Fibroblast of lung (primary cell): Measurements from ENCODE around the gene ASH1L.

ENCODE experiments used
- CTCF ChIP-seq, 2 donors: IDR thresholded peaks in 1 of 2; conservative IDR thresholded peaks in 1 of 2; 1 replicate in 1 of 2; 2 replicates in 1 of 2; pipeline ENCODE4 v1.5.1; 2011 to 2012; ENCODE audit warnings: low read length in 2 of 2, control low read depth in 1 of 2, inconsistent platforms in 1 of 2, low read depth in 1 of 2, mild to moderate bottlenecking in 1 of 2
- EZH2 ChIP-seq: IDR thresholded peaks from 2 replicates; pipeline ENCODE4 v1.5.1; 2012; ENCODE audit warnings: low read length, control low read depth, mild to moderate bottlenecking; ENCODE audit errors: missing control alignments

- TF ChIP-seq CTCF (conservative IDR thresholded peaks at IDR 0.05 in 1 of 2, IDR thresholded peaks at IDR 0.05 in 1 of 2; ENCODE audit: low read depth in 1 of 2, low read length in 2 of 2) (no peak), EZH2 (no peak)
These were observed 109.5 kb downstream of the ASH1L start for GRCh38 chr1:155453141-155453540.
